ENCODE measurements around the gene FITM1. TPM values are rescaled to one million over a fixed set of nuclear protein-coding genes. Genes with fewer than 3 reads are reported as not detected.

Gene FITM1, protein sequence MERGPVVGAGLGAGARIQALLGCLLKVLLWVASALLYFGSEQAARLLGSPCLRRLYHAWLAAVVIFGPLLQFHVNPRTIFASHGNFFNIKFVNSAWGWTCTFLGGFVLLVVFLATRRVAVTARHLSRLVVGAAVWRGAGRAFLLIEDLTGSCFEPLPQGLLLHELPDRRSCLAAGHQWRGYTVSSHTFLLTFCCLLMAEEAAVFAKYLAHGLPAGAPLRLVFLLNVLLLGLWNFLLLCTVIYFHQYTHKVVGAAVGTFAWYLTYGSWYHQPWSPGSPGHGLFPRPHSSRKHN
- total RNA-seq, result 1 to 10 TPM in 2 of 4 donors, under 1 TPM in 1, not detected in 1; 0.96 to 2.8 (median 1.2) TPM

DNA sequence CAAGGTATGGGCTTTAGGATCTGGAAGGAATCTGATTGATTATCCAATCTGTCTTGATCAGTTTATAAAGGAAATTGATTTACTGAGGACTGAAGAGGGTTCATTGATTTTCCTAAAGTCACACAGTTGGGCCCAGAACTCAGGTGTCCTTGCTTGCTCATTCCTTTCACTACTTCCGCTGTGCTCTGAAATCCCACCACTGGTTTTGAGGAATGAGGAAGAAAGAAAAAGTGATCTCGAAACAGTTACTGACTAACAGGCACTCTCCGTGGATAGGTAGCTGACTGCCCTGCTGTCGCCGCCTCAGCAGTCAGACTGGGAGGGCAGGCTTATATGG, at the start of gene FITM1:
FITM1 (plus strand) TSS at position 280 of the 337 bp plus-strand sequence. CDS start 905 bp downstream, outside the sequence.
- ATAC-seq (ENCODE audit: low FRiP score) (no peak), DNase-seq (ENCODE audit: low spot score) (no peak)
- TF ChIP-seq, protein P1, sequence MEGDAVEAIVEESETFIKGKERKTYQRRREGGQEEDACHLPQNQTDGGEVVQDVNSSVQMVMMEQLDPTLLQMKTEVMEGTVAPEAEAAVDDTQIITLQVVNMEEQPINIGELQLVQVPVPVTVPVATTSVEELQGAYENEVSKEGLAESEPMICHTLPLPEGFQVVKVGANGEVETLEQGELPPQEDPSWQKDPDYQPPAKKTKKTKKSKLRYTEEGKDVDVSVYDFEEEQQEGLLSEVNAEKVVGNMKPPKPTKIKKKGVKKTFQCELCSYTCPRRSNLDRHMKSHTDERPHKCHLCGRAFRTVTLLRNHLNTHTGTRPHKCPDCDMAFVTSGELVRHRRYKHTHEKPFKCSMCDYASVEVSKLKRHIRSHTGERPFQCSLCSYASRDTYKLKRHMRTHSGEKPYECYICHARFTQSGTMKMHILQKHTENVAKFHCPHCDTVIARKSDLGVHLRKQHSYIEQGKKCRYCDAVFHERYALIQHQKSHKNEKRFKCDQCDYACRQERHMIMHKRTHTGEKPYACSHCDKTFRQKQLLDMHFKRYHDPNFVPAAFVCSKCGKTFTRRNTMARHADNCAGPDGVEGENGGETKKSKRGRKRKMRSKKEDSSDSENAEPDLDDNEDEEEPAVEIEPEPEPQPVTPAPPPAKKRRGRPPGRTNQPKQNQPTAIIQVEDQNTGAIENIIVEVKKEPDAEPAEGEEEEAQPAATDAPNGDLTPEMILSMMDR (IDR thresholded peaks at IDR 0.05), result no peak

DNA sequence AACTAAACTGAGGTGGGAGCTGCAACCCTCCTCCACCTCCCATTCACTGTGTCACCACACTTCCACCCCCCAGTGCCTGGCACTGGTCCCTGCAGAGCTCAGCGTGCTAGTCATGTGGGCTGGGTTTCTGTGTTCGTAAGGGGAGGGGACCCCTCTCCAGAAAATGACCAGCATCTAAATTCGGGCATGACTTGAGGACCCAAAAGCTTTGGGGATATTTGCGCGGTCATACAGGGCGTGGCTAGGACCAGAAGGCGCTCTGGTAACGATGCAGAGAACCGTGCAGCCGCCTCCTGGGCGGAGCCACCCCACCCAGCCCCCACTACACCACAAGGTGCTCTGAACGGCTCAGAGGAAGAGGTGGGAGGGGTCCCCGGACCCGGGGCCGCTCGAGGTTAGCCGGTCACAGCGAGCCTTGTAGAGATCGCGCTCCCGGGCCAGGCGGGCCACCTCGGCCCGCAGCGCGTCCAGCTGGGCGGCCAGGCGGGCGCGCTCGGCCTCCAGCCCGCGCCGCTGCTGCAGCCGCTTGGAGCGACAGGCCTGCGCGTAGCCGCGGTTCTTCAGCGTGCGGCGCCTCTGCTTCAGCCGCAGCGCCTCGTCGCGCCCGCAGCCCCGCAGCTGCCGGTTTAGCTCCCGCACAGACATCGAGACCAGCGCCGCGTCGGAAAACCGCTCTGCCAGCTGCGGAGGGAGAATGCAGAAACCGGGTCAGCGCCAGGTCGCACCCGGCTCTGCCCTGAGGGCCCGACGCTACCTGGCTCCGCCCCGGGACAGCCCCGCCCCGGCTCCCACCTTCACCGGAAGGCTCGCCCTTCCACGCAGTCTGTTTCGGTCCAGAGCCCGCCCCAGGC, 49.3 kb upstream of the FITM1 start:
- no peak for DNase-seq (ENCODE audit: low spot score)
- peak; percentile 86 for ATAC-seq (ENCODE audit: low FRiP score)
- TF ChIP-seq, protein P1 (IDR thresholded peaks at IDR 0.05), result no peak

DNA sequence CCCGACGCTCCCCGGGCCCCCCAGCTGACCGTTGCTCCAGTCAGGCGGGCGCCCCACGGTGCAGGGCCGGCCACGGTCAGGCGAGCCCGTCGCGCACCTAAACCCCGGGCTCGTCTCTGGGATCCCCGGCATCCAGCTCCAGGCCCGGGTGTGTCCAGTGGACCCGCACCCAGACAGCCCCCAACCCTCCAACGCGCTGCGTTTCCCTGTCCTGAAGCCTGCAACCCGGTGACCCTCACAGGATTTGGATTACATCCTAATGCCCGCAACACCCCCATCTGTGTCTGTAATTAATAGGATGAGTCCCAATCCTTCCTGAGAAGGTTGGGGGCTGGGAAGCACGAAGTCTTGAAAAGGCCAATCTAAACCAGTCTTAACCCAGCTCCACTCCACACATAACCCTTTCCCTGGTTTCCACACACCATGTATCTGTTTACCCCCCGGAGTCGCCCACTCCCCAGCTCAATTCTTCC, 48.7 kb upstream of the FITM1 start:
- TF ChIP-seq, protein P1 (IDR thresholded peaks at IDR 0.05), result no peak
- DNase-seq (ENCODE audit: low spot score), result no peak
- ATAC-seq (ENCODE audit: low FRiP score), result no peak

DNA sequence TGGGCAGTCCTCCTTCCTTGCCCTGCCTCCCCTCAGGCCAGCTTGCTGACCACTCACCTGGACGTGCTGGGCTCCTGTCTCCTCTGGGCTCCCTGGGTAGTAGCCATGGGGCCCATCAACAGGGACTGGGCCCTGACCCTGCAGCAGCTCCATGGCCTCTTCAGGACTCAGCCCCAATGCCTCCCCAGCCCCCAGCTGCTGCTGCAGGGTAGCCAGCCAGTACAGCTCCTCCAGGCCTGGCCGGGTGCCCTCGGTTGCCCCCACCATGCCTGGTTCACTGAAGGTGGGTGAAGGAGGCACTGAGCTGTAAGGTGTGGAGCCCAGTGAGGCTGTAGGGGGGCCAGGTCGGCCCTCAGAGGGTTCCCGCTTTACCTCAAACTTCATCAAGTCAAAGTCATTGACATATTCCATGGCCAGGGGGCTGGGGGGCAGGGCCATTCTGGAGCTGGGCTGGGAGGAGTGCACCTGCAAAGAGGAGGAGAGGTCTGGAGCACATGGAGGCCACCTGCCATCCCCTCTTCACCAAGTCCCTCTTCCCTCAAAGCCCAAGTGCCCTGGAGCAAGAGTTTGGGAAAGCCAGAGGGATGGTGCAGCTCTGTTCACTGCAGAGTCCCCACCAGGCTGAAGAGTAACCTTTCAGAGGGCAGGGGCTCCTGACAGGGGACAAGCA, 47.9 kb upstream of the FITM1 start:
- ATAC-seq (ENCODE audit: low FRiP score) (no peak), DNase-seq (ENCODE audit: low spot score) (no peak)
- TF ChIP-seq, protein P1 (IDR thresholded peaks at IDR 0.05), result no peak

DNA sequence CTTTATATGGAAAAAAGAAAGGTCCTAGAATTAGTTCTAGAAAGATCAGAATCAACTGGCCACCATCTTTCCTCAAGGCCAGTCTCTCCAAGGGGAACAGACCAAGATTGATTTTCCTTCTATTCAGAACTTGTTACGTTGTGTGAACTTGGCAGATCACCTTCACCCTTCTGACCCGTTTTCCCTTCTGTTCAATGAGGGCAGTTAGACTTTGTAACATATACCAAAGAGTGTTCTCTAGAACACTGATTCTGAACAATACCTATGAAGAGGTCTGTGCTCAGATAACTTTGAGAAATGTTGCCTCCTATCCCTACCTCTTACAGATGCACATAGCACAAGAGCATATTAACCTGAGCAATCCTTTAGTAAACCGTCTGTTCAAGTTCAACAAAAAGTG, 47.0 kb upstream of the FITM1 start:
- TF ChIP-seq, protein P1 (IDR thresholded peaks at IDR 0.05), result no peak
- no peak for ATAC-seq (ENCODE audit: low FRiP score)
- no peak for DNase-seq (ENCODE audit: low spot score)

DNA sequence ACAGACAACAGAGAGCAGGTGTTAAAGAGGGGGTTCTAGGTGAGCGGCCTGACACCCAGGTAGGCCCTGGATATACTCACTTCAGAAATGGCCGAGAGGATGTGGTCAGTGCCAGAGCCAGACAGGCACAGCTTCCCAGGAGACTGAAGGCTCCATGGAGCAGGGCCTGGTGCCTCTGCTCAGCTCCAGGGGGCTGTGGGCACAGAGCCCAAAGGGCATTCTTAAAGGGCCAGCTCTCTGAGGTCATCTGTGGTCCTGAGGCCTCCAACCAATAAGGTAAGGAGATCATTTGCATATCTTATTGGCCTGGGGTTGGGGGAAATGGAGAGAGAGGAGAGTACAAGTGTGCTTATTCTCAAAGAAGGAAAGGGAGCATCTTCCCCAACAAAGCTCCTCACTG, 46.0 kb upstream of the FITM1 start:
- no peak for ATAC-seq (ENCODE audit: low FRiP score)
- TF ChIP-seq, protein P1 (IDR thresholded peaks at IDR 0.05), result no peak
- no peak for DNase-seq (ENCODE audit: low spot score)
